ENCODE data around the gene PTGR1.

Gene PTGR1

GRCh38 chr9:111615928-111616327, 16.5 kb upstream of the PTGR1 start:
- H3K4me3 ChIP-seq (ENCODE audit: low read depth, low read length), result no peak overlapping the region
- DNase-seq (ENCODE audit: low read depth), result no peak
- no peak for TF ChIP-seq CTCF (IDR thresholded peaks at IDR 0.05; ENCODE audit: low read depth, low read length, missing control alignments)

- DNase-seq (ENCODE audit: low read depth), result no peak
- TF ChIP-seq CTCF (IDR thresholded peaks at IDR 0.05; ENCODE audit: low read depth, low read length, missing control alignments), result no peak
Measured at GRCh38 chr9:111613436-111614040, 14.1 kb upstream of the PTGR1 start.

GRCh38 chr9:111610845-111611244, 11.4 kb upstream of the PTGR1 start:
- H3K4me3 ChIP-seq (ENCODE audit: low read depth, low read length), result no peak overlapping the region
- TF ChIP-seq CTCF (IDR thresholded peaks at IDR 0.05; ENCODE audit: low read depth, low read length, missing control alignments), result no peak

More at GRCh38 chr9:111613436-111614040, 14.1 kb upstream of the PTGR1 start:
- H3K4me3 ChIP-seq (ENCODE audit: low read depth, low read length), result no peak overlapping the region

GRCh38 chr9:111610149-111610548, 10.7 kb upstream of the PTGR1 start:
- no peak for DNase-seq (ENCODE audit: low read depth)
- no peak overlapping the region for H3K4me3 ChIP-seq (ENCODE audit: low read depth, low read length)
- TF ChIP-seq CTCF (IDR thresholded peaks at IDR 0.05; ENCODE audit: low read depth, low read length, missing control alignments), result no peak

More at GRCh38 chr9:111610845-111611244, 11.4 kb upstream of the PTGR1 start:
- DNase-seq (ENCODE audit: low read depth), result no peak

GRCh38 chr9:111605041-111605559, 5.7 kb upstream of the PTGR1 start:
- no peak overlapping the region for H3K4me3 ChIP-seq (ENCODE audit: low read depth, low read length)
- no peak for TF ChIP-seq CTCF (IDR thresholded peaks at IDR 0.05; ENCODE audit: low read depth, low read length, missing control alignments)
- no peak for DNase-seq (ENCODE audit: low read depth)

- no peak overlapping the region for H3K4me3 ChIP-seq (ENCODE audit: low read depth, low read length)
- TF ChIP-seq CTCF (IDR thresholded peaks at IDR 0.05; ENCODE audit: low read depth, low read length, missing control alignments), result no peak
- no peak for DNase-seq (ENCODE audit: low read depth)
Measured at GRCh38 chr9:111604054-111604615, 4.7 kb upstream of the PTGR1 start.

- H3K4me3 ChIP-seq (ENCODE audit: low read depth, low read length), result no peak overlapping the region
- DNase-seq (ENCODE audit: low read depth), result no peak
- TF ChIP-seq CTCF (IDR thresholded peaks at IDR 0.05; ENCODE audit: low read depth, low read length, missing control alignments), result no peak
Measured at GRCh38 chr9:111603041-111603440, 3.6 kb upstream of the PTGR1 start.
